BLaER1 treated with 17β-estradiol and CSF1 and Interleukin-3, amounts not matched to agents 10 nM and 100 nM (cell line): Measurements from ENCODE around the gene SUFU.

Source experiments
- H3K27ac ChIP-seq, 11 experiments: shearing (Covaris generic); formaldehyde crosslinking; 2 replicates each; pipeline ENCODE4 v1.8.1; 2022
- H3K27me3 ChIP-seq, 11 experiments: shearing (Covaris generic); formaldehyde crosslinking; 2 replicates each; pipeline ENCODE4 v1.8.1; 2022
- H3K36me3 ChIP-seq, 11 experiments: shearing (Covaris generic); formaldehyde crosslinking; 2 replicates each; pipeline ENCODE4 v1.8.1; 2022
- H3K4me1 ChIP-seq, 10 experiments: shearing (Covaris generic); formaldehyde crosslinking; 2 replicates each; pipeline ENCODE4 v1.8.1; 2022
- H3K4me2 ChIP-seq, 11 experiments: shearing (Covaris generic); formaldehyde crosslinking; 2 replicates each; pipeline ENCODE4 v1.8.1; 2022
- H3K4me3 ChIP-seq, 10 experiments: shearing (Covaris generic); formaldehyde crosslinking; 2 replicates each; pipeline ENCODE4 v1.8.1; 2022
- H3K9ac ChIP-seq, 11 experiments: shearing (Covaris generic); formaldehyde crosslinking; 2 replicates each; pipeline ENCODE4 v1.8.1; 2022
- H3K9me3 ChIP-seq, 11 experiments: shearing (Covaris generic); formaldehyde crosslinking; replicated peaks in 1 of 11; 2 replicates each; pipeline ENCODE4 v1.8.1; 2022
- H4K20me1 ChIP-seq, 11 experiments: shearing (Covaris generic); formaldehyde crosslinking; 2 replicates each; pipeline ENCODE4 v1.8.1; 2022
- Cebpa-rat ChIP-seq, 11 experiments: shearing (Covaris generic); IDR thresholded peaks; 2 replicates each; pipeline ENCODE4 v1.8.1; 2022

SUFU gene

GRCh38 chr10:102669206-102670064, 165.7 kb downstream of the SUFU start:
- Histone ChIP-seq H3K27me3 (no peaks in the 10 kb centered on the region), H3K4me3 (no peak overlapping the region), H3K4me2 (peak overlapping the region; percentile 78 to 99 (median 97)), H3K36me3 (no peaks in the 10 kb centered on the region), H3K9me3 (no peaks in the 10 kb centered on the region), H3K9ac (peak overlapping the region; percentile 25 to 69 (median 53); a peak in 20 of 22 replicates), H3K27ac (peak overlapping the region; percentile 50 to 82 (median 66); a peak in 21 of 22 replicates), H4K20me1 (no peaks in the 10 kb centered on the region; a peak in 1 of 22 replicates), H3K4me1 (peaks cover 71 to 98% (median 81%) of the 10 kb centered on the region in 10 experiments)
- no peak for TF ChIP-seq Cebpa-rat (IDR thresholded peaks at IDR 0.05)

- H4K20me1 ChIP-seq = peaks cover 0 to 2% (median 0%) of the 10 kb centered on the region in 11 experiments; a peak in 1 of 22 replicates
- H3K9ac ChIP-seq = peak overlapping the region; percentile 5 to 69 (median 52); a peak in 18 of 22 replicates
- H3K4me3 ChIP-seq = no peak overlapping the region
- peak overlapping the region; percentile 50 to 82 (median 66); a peak in 21 of 22 replicates for H3K27ac ChIP-seq
- no peaks in the 10 kb centered on the region for H3K9me3 ChIP-seq
- no peak for TF ChIP-seq Cebpa-rat (IDR thresholded peaks at IDR 0.05)
- H3K27me3 ChIP-seq = no peaks in the 10 kb centered on the region
- no peaks in the 10 kb centered on the region for H3K36me3 ChIP-seq
- peak overlapping the region; percentile 78 to 99 (median 97) for H3K4me2 ChIP-seq
- H3K4me1 ChIP-seq = peaks cover 76 to 99% (median 83%) of the 10 kb centered on the region in 10 experiments
Observed at GRCh38 chr10:102670065-102670670, 166.4 kb downstream of the SUFU start.

GRCh38 chr10:102670871-102671434, 167.2 kb downstream of the SUFU start:
- Histone ChIP-seq H3K4me2 (peak overlapping the region; percentile 78 to 99 (median 97)), H3K36me3 (no peaks in the 10 kb centered on the region), H3K9ac (peak overlapping the region in 4 of 11 experiments; percentile 5 to 47 (median 30); a peak in 7 of 22 replicates), H3K9me3 (no peaks in the 10 kb centered on the region), H3K27me3 (no peaks in the 10 kb centered on the region), H3K27ac (peak overlapping the region in 6 of 11 experiments; percentile 12 to 82 (median 61); a peak in 12 of 22 replicates), H3K4me1 (peaks cover 84 to 99% (median 89%) of the 10 kb centered on the region in 10 experiments), H3K4me3 (no peak overlapping the region), H4K20me1 (peaks cover 0 to 6% (median 0%) of the 10 kb centered on the region in 11 experiments; a peak in 1 of 22 replicates)
- no peak for TF ChIP-seq Cebpa-rat (IDR thresholded peaks at IDR 0.05)

- Histone ChIP-seq H3K27me3 (no peaks in the 10 kb centered on the region), H3K9me3 (no peaks in the 10 kb centered on the region), H3K4me2 (peak overlapping the region; percentile 90 to 99 (median 97)), H4K20me1 (peaks cover 0 to 6% (median 0%) of the 10 kb centered on the region in 11 experiments; a peak in 1 of 22 replicates), H3K4me1 (peaks cover 91 to 99% (median 98%) of the 10 kb centered on the region in 10 experiments), H3K9ac (peak overlapping the region; percentile 65 to 80 (median 75); a peak in 21 of 22 replicates), H3K27ac (peak overlapping the region; percentile 71 to 87 (median 82); a peak in 21 of 22 replicates), H3K4me3 (peak overlapping the region; percentile 35 to 67 (median 54); a peak in 19 of 20 replicates), H3K36me3 (no peaks in the 10 kb centered on the region)
- no peak for TF ChIP-seq Cebpa-rat (IDR thresholded peaks at IDR 0.05)
Observed at GRCh38 chr10:102673236-102673818, 169.6 kb downstream of the SUFU start.

GRCh38 chr10:102673819-102674511, 170.2 kb downstream of the SUFU start:
- Histone ChIP-seq H3K4me1 (peaks cover 91 to 99% (median 98%) of the 10 kb centered on the region in 10 experiments), H4K20me1 (peaks cover 0 to 6% (median 0%) of the 10 kb centered on the region in 11 experiments; a peak in 1 of 22 replicates), H3K9ac (peak overlapping the region; percentile 69 to 80 (median 75)), H3K4me3 (peak overlapping the region; percentile 35 to 67 (median 54); a peak in 19 of 20 replicates), H3K4me2 (peak overlapping the region; percentile 90 to 99 (median 97)), H3K27ac (peak overlapping the region; percentile 71 to 87 (median 82)), H3K9me3 (no peaks in the 10 kb centered on the region), H3K36me3 (no peaks in the 10 kb centered on the region), H3K27me3 (no peaks in the 10 kb centered on the region)
- TF ChIP-seq Cebpa-rat (IDR thresholded peaks at IDR 0.05) = no peak

GRCh38 chr10:102674566-102674965, 170.8 kb downstream of the SUFU start:
- Histone ChIP-seq H3K4me2 (peak overlapping the region; percentile 90 to 99 (median 97)), H3K9me3 (no peaks in the 10 kb centered on the region), H3K4me1 (peaks cover 91 to 99% (median 98%) of the 10 kb centered on the region in 10 experiments), H3K36me3 (no peaks in the 10 kb centered on the region), H3K4me3 (peak overlapping the region; percentile 35 to 67 (median 54); a peak in 19 of 20 replicates), H3K27me3 (no peaks in the 10 kb centered on the region), H3K27ac (peak overlapping the region; percentile 71 to 87 (median 82)), H4K20me1 (peaks cover 0 to 6% (median 0%) of the 10 kb centered on the region in 11 experiments; a peak in 1 of 22 replicates), H3K9ac (peak overlapping the region; percentile 69 to 80 (median 75))
- no peak for TF ChIP-seq Cebpa-rat (IDR thresholded peaks at IDR 0.05)

GRCh38 chr10:102675011-102675665, 171.4 kb downstream of the SUFU start:
- Histone ChIP-seq H3K9me3 (no peaks in the 10 kb centered on the region), H3K4me2 (peak overlapping the region; percentile 90 to 99 (median 97)), H4K20me1 (peaks cover 0 to 6% (median 0%) of the 10 kb centered on the region in 11 experiments; a peak in 1 of 22 replicates), H3K4me3 (peak overlapping the region; percentile 35 to 67 (median 54)), H3K27ac (peak overlapping the region; percentile 48 to 87 (median 82)), H3K4me1 (peaks cover 87 to 96% (median 93%) of the 10 kb centered on the region in 10 experiments), H3K36me3 (no peaks in the 10 kb centered on the region), H3K27me3 (no peaks in the 10 kb centered on the region), H3K9ac (peak overlapping the region; percentile 69 to 80 (median 75))
- no peak for TF ChIP-seq Cebpa-rat (IDR thresholded peaks at IDR 0.05)
